Raji (cell line): ENCODE measurements around the gene PER1.

ENCODE experiments used
- POLR2A ChIP-seq: IDR thresholded peaks from 2 replicates; pipeline ENCODE4 v1.6.1; 2011; ENCODE audit warnings: low read depth, low read length, control low read depth; ENCODE audit not compliant: insufficient read depth

Gene PER1

DNA sequence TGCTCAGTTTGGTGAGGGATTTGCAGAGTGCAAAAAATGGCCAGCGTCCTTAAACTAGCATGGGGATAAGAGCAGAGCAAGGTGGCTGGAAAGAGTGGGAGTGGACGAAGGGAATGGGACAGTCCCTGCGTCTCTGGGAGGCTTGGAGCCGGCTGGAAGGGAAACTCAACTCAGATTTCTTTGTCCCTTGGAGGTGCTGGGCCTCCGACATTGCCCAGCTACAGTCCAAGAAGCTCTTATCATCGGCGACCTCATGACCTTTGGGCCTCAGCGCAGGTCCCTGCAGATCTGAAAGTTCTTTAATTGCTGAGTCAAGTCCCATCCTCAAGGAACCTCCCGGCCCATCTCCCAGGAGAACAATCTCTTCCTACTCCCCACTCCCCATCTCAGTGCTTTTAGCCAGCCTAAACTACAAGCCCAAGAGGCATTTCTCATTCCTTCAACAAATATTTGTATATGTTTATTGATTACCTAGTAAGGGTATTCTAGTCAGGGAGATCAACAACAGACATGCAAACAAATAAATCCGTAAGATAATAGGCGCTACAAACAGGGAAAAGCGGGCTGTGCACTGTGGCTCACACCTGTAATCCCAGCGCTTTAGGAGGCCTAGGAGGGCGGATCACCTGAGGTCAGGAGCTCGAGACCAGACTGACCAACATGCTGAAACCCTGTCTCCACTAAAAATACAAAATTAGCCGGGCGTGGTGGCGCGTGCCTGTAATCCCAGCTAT is 25.0 kb upstream of the PER1 start:
- no peak for TF ChIP-seq POLR2A

DNA sequence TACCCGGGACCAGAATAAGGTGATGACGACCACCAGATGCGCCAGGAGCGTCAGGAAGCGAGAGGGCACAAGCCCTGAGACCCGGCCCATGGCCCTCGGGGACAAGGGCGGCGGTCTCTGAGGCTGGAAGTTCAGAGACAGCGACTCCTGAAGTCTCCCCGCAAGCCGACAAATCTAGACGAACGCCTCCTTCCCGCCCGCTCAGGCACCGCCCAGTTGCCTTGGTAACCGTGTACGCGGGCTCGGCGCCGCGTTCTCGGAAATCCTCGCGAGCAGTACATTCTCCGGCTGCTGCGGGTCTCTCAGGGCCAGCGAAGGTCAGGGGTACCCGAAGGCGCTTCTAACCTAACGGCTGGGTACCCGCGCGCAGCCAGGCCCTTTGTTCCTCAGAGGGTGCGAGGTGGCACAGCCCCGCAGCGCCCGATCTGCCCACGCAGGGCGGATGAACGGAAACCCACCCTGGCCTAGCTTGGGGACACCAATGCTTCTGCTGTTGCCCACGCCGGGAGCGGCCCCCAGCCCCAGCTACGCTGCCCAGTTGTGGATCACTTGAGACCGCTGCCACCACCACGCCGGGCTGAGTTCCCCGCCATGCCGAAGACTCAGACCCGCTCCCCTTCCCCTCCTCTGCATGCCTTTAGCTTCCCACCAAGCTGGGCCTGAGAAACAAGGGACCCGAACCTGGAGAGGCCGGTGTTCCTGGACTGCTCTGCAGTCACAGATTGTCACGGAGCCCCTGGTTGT is 24.2 kb upstream of the PER1 start, which contains the start of gene TMEM107:
Gene TMEM107, minus strand, starts transcription at position 184 of the 744 bp plus-strand sequence. Its CDS starts 94 bp downstream, at position 90.
- no peak; the same call in 1 of the 2 replicates for TF ChIP-seq POLR2A

DNA sequence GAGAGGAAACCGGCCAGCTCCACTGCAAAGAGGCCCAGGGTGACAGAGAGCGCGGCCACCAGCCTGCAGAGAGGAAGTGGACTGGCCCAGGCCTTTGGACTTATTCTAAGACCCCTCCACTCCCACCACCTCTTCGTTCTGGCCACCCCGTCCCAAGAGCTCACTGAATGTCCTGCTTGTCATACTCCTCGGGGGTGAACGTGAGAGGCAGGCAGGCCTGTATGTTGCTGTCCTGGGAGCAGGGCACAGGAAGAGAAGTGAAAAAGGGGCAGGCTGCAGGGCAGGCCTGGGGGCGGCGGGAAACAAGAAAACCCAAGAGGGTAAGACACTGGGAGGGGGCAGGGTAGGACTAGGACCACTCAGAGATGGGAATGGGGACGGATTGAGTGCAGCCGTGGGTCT is 23.6 kb upstream of the PER1 start:
- TF ChIP-seq POLR2A, result no peak

DNA sequence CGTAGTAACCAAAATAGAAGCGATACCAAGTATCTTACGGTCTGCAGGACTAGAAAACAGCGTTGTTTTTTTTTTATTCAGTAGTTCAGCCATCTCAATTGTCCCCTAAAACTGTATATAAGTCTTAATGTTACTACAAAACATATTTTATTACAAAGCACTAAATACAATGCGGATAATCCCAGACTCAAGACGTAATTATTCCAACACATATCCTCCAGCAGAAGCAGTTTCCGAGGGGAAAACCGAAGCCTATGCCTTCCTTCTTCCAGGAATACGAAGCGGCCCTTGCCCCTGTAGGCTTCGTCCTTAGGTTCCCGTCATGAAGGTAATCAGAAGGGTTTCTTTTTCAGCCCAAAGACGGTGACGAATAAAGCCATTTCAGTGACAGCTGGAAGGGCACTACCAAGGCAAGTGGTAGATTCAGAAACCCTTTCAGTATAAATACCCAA is 21.7 kb upstream of the PER1 start:
- no peak for TF ChIP-seq POLR2A

DNA sequence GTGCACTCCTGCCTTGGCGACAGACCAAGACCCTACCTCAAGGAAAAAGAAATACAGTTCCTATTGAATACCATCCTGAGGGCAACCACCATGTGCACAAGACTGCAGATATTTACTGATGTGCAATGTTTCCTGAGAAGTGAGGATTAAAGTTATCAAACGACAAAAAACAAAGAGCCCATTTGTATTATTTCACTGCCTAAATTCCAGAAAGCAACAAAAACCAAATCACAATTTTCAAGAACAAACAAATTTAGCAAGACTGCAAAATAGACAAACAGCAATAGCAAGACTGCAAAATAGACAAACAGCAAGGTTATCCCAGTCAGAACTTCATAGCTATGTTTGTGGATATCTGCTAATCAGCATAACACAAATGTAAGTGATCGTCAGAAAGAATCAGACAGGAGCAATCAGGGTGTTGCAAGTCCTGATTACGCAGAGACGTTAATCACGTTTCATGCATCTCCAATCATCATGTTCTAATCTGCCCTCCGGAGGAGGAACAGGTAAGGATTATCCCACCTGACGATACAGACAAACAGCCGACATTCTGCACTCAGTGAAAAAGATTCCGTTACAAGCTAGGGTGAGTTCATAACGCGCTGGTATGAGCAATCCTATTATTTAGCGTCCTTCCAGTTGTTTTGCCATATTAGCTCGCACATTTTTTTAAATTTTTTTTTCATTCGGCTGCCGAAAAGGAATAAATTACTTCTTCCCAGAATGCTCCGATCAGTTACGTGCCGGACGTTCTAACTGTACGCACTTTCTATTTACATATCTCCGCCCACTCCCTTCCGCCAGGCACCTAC is 21.1 kb upstream of the PER1 start:
- TF ChIP-seq POLR2A, result peak; percentile 100

DNA sequence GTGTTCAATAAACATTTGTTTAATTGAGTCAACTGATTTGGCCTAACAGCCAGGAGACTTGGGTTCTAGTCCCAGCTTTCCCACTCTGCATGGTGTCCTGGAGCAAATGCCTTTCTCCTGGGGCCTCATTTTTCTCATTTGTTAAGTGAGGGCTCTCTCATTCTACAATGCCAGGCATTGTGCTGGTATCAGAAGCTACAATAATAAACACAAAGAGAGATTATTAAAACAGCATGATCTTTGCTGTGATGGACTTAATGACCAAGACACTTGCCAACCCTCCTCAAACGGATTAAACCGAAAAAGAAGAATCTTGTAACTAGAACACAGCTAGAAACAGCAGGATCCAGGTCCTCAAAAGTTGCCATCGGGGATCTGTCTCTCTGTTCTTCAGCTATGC is 15.3 kb upstream of the PER1 start:
- no peak for TF ChIP-seq POLR2A

DNA sequence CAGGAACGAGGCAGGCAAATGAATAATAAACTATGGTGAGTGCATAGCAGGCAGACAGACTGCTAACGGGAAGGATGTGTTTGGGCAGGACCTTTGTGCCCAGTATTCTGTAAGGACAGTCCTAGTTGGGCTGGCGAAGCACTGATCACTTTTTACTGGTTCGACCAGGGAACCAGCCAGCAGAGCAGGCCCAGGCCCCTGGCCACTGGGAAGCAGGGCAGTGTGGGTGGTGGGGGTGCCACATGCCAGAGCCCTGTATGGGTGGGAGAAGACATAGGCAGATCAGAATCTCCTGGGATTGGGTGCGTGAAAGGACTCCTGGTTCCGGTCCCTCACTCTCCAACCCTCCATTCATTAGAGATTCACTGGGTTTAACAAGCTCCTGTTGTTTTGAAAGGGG is 14.5 kb upstream of the PER1 start:
- TF ChIP-seq POLR2A, result no peak

DNA sequence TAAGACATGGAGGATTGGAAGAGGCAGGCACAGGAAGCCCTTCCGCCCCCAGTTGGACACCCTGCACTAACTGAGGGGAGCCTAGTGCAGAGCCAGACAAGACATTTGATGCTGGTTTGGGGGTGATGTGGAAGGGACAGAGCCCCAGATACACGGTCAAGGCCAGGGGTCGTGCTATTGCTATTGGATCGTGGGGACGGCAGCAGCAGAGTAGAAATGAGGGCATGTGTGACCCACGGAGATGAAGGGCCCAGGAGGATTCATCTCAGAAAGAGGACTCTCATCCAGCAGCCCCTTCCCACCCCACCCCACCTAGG is 12.6 kb upstream of the PER1 start:
- TF ChIP-seq POLR2A, result no peak

DNA sequence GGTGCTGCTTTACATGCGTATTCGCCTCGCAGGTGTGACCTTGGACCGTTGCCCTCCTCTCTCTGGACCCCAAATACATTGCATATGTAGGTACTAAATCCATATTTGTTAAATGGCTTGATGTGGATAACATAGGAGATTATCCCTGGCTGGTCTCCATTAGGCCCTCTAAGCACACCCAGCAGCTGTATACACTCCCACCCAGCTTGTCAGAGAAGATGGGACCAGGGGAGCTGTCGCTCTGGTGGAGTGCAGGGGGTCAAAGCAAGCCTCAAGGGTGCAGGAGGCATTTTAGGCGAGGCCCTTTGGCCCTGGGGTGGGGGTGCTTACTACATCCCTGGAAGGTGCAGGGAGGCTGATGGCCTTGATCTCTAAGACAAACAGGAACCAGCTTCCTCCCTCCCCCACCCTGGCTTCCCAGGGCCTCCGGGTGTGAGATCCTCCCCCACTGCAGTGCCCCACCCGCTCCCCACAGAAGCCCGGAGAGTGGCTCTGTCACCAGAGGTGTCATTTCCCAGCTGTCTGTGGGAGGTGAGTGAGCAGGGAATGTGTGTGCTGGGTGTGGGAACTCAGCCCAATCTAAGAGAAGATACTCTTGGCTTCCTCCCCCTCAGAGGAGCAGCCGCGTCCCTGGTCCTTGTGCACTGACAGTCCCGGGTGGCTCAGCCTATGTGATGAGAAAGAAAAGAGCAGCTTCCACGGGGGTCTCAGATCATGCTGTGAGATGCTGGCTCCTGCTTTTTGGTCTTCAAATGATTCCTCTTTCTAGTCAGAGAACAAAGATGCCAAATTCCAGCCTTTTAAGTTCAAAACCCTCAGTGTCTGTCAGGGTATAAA is 12.0 kb upstream of the PER1 start:
- TF ChIP-seq POLR2A, result no peak

DNA sequence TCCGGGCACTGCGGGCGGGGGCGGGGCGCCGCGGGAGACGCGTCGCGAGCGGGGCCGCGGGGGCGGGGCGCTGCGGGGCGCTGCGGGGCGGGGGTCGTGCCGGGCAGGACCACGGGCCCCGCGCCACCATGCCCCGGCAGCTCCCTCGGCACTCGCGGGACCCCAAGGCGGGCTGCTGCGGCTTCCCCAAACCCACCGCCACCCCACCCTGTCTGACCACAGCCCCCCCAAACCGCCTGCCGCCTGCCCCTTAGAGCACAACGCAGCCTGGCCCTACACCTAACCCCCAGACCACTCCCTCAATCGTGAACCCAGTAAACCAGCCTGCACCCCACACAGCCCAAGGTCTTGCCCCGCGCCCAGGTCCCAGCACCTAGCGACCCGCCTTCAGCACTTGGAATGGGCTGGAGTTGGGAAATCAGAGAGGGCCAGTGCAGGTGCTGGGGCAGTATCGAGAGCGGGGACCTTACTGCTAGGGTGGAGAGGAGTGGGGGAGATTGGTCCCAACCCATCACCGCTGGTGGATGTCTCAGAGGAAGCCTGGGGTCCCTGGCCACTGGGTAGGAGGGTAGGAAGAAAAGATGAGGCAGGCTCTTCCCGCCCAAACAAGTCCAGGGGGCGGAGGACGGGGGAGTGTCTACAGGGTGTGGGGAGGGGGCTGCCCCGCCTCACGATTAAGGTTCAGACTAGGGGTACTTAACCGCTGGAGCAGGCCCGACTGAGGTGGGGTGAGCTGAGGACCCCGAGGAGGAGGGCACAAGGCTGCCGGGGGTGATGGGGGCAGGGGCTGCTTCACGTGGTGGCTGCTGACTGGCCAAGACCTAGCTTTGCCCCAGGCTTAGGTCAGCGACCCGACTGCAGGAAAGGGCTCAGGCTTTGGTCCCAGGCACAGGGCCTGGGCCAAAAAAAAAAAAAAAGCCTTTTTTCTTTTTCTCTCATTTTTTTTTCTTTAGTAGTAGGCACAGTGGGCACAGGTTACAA is 11.1 kb upstream of the PER1 start:
- TF ChIP-seq POLR2A, result 0 out of 2 replicates have a peak, but pooled peaks have one; percentile 4

DNA sequence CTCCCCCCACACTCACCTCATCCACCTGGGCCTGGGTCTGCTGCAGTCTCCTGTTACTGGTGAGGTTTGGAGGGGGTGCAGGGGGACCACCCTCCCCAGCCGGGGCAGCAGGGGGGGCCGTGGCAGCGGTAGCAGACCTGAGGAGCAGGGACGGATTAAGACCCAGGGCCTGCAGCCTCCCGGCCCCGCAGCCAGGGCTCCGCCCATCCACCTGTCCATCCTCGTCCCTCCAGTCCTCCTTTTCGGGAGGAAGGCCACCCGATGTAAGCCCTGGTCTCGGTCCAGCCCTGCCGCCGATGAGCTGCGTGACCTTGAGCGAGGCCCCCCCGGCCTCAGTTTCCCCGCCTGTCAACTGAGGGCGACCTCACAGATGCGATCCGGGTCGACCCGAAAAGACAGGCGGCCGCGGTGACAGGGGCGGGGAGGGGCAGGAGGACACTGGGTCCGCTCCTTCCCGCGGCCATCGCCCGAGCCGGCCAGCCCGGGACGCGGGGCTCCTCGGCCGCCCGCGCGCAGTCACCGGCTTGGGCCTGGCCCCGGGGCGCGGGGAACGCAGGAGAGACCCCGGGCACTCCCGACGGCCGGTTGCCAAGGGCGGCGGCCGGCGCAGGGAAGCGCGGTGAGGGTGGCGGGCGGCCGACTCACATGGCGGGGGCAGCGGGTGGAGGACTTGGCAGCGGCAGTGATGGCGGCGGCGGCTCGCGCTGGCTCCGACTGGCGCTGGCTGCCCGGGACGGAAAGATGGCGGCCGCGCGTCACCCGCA is 10.2 kb upstream of the PER1 start, which contains the start of gene VAMP2:
Gene VAMP2, minus strand, starts transcription at position 716 of the 764 bp plus-strand sequence. Its CDS starts 69 bp downstream, at position 647.
- TF ChIP-seq POLR2A, result peak; percentile 65
